GM23338 (cell line): ENCODE measurements around the gene LAMC2. TPM values are rescaled to one million over a fixed set of nuclear protein-coding genes. Genes with fewer than 3 reads are reported as not detected.

Experiments used
- ATAC-seq: fragments of 200-7000 bp; cut with Tn5 transposase; 3 replicates; pipeline ENCODE4 v1.9.1; 2020
- DNase-seq: peaks from one replicate; pipeline ENCODE4 v3.0.0-alpha.2; 2015; ENCODE audit warnings: low spot score
- H2AFZ ChIP-seq: fragments of 200-600 bp; sonication (generic); 2 replicates; pipeline ENCODE4 v1.8.0; 2016; ENCODE audit warnings: antibody characterized with exemption, mild to moderate bottlenecking, moderate library complexity
- H3F3A ChIP-seq: fragments of 200-600 bp; sonication (generic); replicated peaks from 2 replicates; pipeline ENCODE4 v1.8.0; 2017; ENCODE audit warnings: antibody characterized with exemption, mixed run types, low read depth
- H3K27ac ChIP-seq: fragments of 200-600 bp; sonication (generic); 2 replicates; pipeline ENCODE4 v1.6.1; 2016; ENCODE audit warnings: low read depth
- H3K27me3 ChIP-seq: fragments of 200-600 bp; sonication (generic); 2 replicates; pipeline ENCODE4 v1.8.0; 2016; ENCODE audit warnings: mild to moderate bottlenecking, mixed run types, moderate library complexity; ENCODE audit not compliant: insufficient read depth
- H3K36me3 ChIP-seq: fragments of 200-600 bp; sonication (generic); 2 replicates; pipeline ENCODE4 v1.8.0; 2016; ENCODE audit warnings: mild to moderate bottlenecking; ENCODE audit not compliant: insufficient read depth
- H3K4me1 ChIP-seq: fragments of 200-600 bp; sonication (generic); 2 replicates; pipeline ENCODE4 v1.8.0; 2016; ENCODE audit warnings: mild to moderate bottlenecking, moderate library complexity; ENCODE audit not compliant: insufficient read depth
- H3K4me2 ChIP-seq: fragments of 200-600 bp; sonication (generic); 2 replicates; pipeline ENCODE4 v1.7.1; 2017; ENCODE audit warnings: mixed run types
- H3K4me3 ChIP-seq: fragments of 200-600 bp; sonication (generic); 2 replicates; pipeline ENCODE4 v1.6.1; 2016; ENCODE audit warnings: mixed run types
- H3K79me2 ChIP-seq: fragments of 200-600 bp; sonication (generic); replicated peaks from 2 replicates; pipeline ENCODE4 v1.8.0; 2017; ENCODE audit warnings: mild to moderate bottlenecking; ENCODE audit not compliant: insufficient read depth
- H3K9me2 ChIP-seq: fragments of 200-600 bp; sonication (generic); 2 replicates; pipeline ENCODE4 v1.8.0; 2017; ENCODE audit not compliant: insufficient read depth
- H4K20me1 ChIP-seq: fragments of 200-600 bp; sonication (generic); replicated peaks from 2 replicates; pipeline ENCODE4 v1.8.0; 2017; ENCODE audit warnings: mild to moderate bottlenecking; ENCODE audit not compliant: insufficient read depth
- H3K27ac Mint-ChIP-seq: 2 replicates; pipeline ENCODE4 v1.8.0; 2020; ENCODE audit warnings: inconsistent platforms, mild to moderate bottlenecking, moderate library complexity, mixed read lengths
- H3K27me3 Mint-ChIP-seq: 3 replicates; pipeline ENCODE4 v1.8.0; 2022; ENCODE audit warnings: low read depth, mild to moderate bottlenecking, moderate library complexity, mixed read lengths, inconsistent platforms; ENCODE audit not compliant: insufficient read depth, poor library complexity
- H3K36me3 Mint-ChIP-seq: 3 replicates; pipeline ENCODE4 v1.8.0; 2021; ENCODE audit warnings: low read depth, mild to moderate bottlenecking, inconsistent platforms, moderate library complexity, mixed read lengths
- H3K4me1 Mint-ChIP-seq: 3 replicates; pipeline ENCODE4 v1.8.0; 2020; ENCODE audit warnings: mild to moderate bottlenecking, inconsistent platforms, mixed read lengths
- H3K4me3 Mint-ChIP-seq: 3 replicates; pipeline ENCODE4 v1.8.0; 2021; ENCODE audit warnings: moderate library complexity, mild to moderate bottlenecking, inconsistent platforms, mixed read lengths
- H3K9me3 Mint-ChIP-seq: 3 replicates; pipeline ENCODE4 v1.8.0; 2020; ENCODE audit warnings: moderate library complexity, mild to moderate bottlenecking, inconsistent platforms, mixed read lengths
- CREB1 ChIP-seq: fragments of 250-450 bp; sonication (Bioruptor Pico); IDR thresholded peaks from 2 replicates; pipeline ENCODE4 v1.5.0; 2020; ENCODE audit warnings: low read depth, mild to moderate bottlenecking, moderate library complexity
- CTCF ChIP-seq, 2 experiments: fragments of 200-600 bp in 1 of 2; sonication (generic) in 1 of 2; conservative IDR thresholded peaks; 2 replicates each; pipeline versions ENCODE4 v1.5.1 to v1.6.1; 2016 to 2017; ENCODE audit warnings: antibody characterized with exemption in 2 of 2, low read depth in 2 of 2, mild to moderate bottlenecking in 2 of 2, moderate library complexity in 1 of 2
- ETS1 ChIP-seq: IDR thresholded peaks from 2 replicates; pipeline ENCODE4 v1.6.1; 2016; ENCODE audit warnings: antibody characterized with exemption
- EZH2 ChIP-seq: fragments of 200-600 bp; sonication (generic); IDR thresholded peaks from one replicate; pipeline ENCODE4 v1.8.0; 2017; ENCODE audit warnings: antibody characterized with exemption, mild to moderate bottlenecking, low read depth; ENCODE audit not compliant: unreplicated experiment
- EZH2phosphoT487 ChIP-seq: fragments of 200-600 bp; sonication (generic); IDR thresholded peaks from one replicate; pipeline ENCODE4 v1.8.1; 2018; ENCODE audit warnings: antibody characterized with exemption; ENCODE audit not compliant: unreplicated experiment
- JUNB ChIP-seq: IDR thresholded peaks from one replicate; pipeline ENCODE4 v1.6.1; 2016; ENCODE audit warnings: antibody characterized with exemption; ENCODE audit not compliant: unreplicated experiment
- NANOG ChIP-seq: IDR thresholded peaks from 2 replicates; pipeline ENCODE4 v1.6.1; 2016; ENCODE audit warnings: antibody characterized with exemption, borderline replicate concordance
- POLR2AphosphoS5 ChIP-seq: IDR thresholded peaks from 2 replicates; pipeline ENCODE4 v1.6.1; 2016; ENCODE audit warnings: antibody characterized with exemption, low read depth
- REST ChIP-seq: IDR thresholded peaks from one replicate; pipeline ENCODE4 v1.6.1; 2018; ENCODE audit warnings: antibody characterized with exemption; ENCODE audit not compliant: unreplicated experiment
- STAT1 ChIP-seq: IDR thresholded peaks from one replicate; pipeline ENCODE4 v1.6.1; 2016; ENCODE audit warnings: antibody characterized with exemption; ENCODE audit not compliant: unreplicated experiment
- ZNF114 ChIP-seq: fragments of 250-450 bp; sonication (Bioruptor Pico); IDR thresholded peaks from 2 replicates; pipeline ENCODE4 v1.5.0; 2020; ENCODE audit warnings: mild to moderate bottlenecking, moderate library complexity
- ZNF331 ChIP-seq: fragments of 250-450 bp; sonication (Bioruptor Pico); IDR thresholded peaks from 2 replicates; pipeline ENCODE4 v1.5.0; 2020; ENCODE audit warnings: low read depth, mild to moderate bottlenecking, moderate library complexity
- ZNF462 ChIP-seq: fragments of 250-450 bp; sonication (Bioruptor Pico); IDR thresholded peaks from 2 replicates; pipeline ENCODE4 v1.5.0; 2020; ENCODE audit warnings: mild to moderate bottlenecking, moderate library complexity
- polyA plus RNA-seq: library from polyadenylated mRNA; unstranded; fragments of >200 nt; fragmentation: Nextera tagmentation; extraction: Ambion mirVana; gene quantifications from 2 replicates; pipeline ENCODE4 v1.2.1, GENCODE V29; 2016
- total RNA-seq: library from RNA; depleted of rRNA; stranded (reverse); fragments of >200 nt; shearing (Covaris generic); gene quantifications from 2 replicates; pipeline ENCODE4 v1.2.3, GENCODE V29; 2014

Gene LAMC2
- total and polyA plus RNA-seq, 2 experiments from 2014 or later: 4.3 to 19.5 TPM

GRCh38 chr1:183149273-183149672 lies 36.8 kb upstream of the LAMC2 start:
- 0 out of 2 replicates have a peak, but pooled peaks cover 2% of the 10 kb centered on the region for H3K36me3 ChIP-seq
- Mint-ChIP-seq H3K9me3 (no peaks in the 10 kb centered on the region), H3K4me3 (no peak overlapping the region), H3K4me1 (peaks cover 2% of the 10 kb centered on the region; the same call in 1 of the 3 replicates), H3K27me3 (no peaks in the 10 kb centered on the region), H3K36me3 (no peaks in the 10 kb centered on the region), H3K27ac (no peak overlapping the region)
- no peak overlapping the region for H3K4me3 ChIP-seq
- no peaks in the 10 kb centered on the region for H3K79me2 ChIP-seq
- TF ChIP-seq CREB1 (no peak), CTCF (conservative IDR thresholded peaks at IDR 0.05; ENCODE audit: low read depth in 2 of 2) (no peak), NANOG (no peak), ZNF462 (CRISPR knock-in tag) (no peak), POLR2AphosphoS5 (no peak), ZNF114 (CRISPR knock-in tag) (no peak), EZH2 (no peak), REST (no peak), ZNF331 (CRISPR knock-in tag) (no peak), EZH2phosphoT487 (no peak), STAT1 (no peak), JUNB (no peak), ETS1 (no peak)
- H2AFZ ChIP-seq: no peak overlapping the region
- no peak for DNase-seq
- H3K27me3 ChIP-seq: no peaks in the 10 kb centered on the region
- no peaks in the 10 kb centered on the region for H4K20me1 ChIP-seq
- H3K27ac ChIP-seq: no peak overlapping the region
- no peak overlapping the region for H3K4me2 ChIP-seq
- H3F3A ChIP-seq: no peaks in the 10 kb centered on the region
- no peaks in the 10 kb centered on the region for H3K9me2 ChIP-seq
- no peaks in the 10 kb centered on the region for H3K4me1 ChIP-seq
- no peak for ATAC-seq
